ENCODE data around the gene PPARA. TPM values are rescaled to one million over a fixed set of nuclear protein-coding genes. Genes with fewer than 3 reads are reported as not detected.
"Not testable (repeated sequence)": the region's sequence is repeated elsewhere in the genome, so short reads cannot be mapped to it uniquely, and the experiment has no call there.

Gene PPARA
- total and polyA plus RNA-seq, 9 of the 15 experiments (the other 6 are each of a cell fraction or from before 2014, with no cell fraction given) = 0.64 to 5.3 (median 3.5) TPM

DNA sequence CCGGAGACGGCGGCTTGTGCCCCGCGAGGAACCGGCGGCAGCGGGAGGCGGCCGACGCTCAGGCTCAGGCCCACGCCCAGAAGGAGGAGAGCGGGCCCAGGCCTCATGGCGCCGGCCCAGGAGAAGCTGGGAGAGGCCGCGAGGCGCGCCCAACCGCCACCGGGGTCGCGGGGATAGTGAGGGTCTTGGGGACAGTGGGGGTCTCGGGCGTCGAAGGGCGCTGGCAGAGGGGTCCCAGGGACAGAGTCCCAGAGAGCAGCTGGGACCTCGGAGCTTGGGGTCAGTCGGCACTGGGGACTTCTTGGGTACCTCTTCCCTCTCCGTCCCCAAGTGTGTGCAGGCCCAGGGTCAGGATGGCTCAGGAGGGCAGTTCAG lies 112.9 kb downstream of the PPARA start, which contains the start of gene PKDREJ:
TSS of gene PKDREJ (minus strand) at position 128 of the 375 bp plus-strand sequence. CDS start at position 107, 21 bp downstream.
- ChIA-PET POLR2A (no interaction called here), CTCF (ENCODE audit: low intra/inter-chr PET ratio) (no interaction called here)
- H3K27ac ChIP-seq (ENCODE audit: extremely low read depth, low read depth, low read length) = no peak within 1 kb of the TSS
- in situ Hi-C loops (cut with MboI) (no loop called here), intact Hi-C loops (cut with micrococcal nuclease) (no loop called here)
- WGBS (ENCODE audit: insufficient coverage, low coverage, missing lambda C conversion rate) = no CpG with 5 or more reads among the region's 30 CpGs
- DNase-seq (ENCODE audit: extremely low read depth in 1 of 4, low spot score in 3 of 4) = no peak
- no TSS peak for BruUV-seq (replicated peaks)
- no peak for FAIRE-seq
- no peak within 1 kb of the TSS for H3K4me2 ChIP-seq (ENCODE audit: insufficient read depth, low read length)
- H3K36me3 ChIP-seq (ENCODE audit: control insufficient read depth, insufficient read depth, low read length) = no peaks in the 10 kb centered on the region
- H3K27me3 ChIP-seq (ENCODE audit: control insufficient read depth in 2 of 2, insufficient read depth in 2 of 2, low read length in 2 of 2) = no peaks in the 10 kb centered on the region
- TF ChIP-seq FOXK1 (CRISPR knock-in tag; IDR thresholded peaks at IDR 0.05; ENCODE audit: borderline replicate concordance) (no peak), MCM7 (IDR thresholded peaks at IDR 0.05) (no peak), MCM2 (IDR thresholded peaks at IDR 0.05; ENCODE audit: low read depth) (no peak), TFAM (CRISPR knock-in tag; conservative IDR thresholded peaks at IDR 0.05) (no peak), DMBX1 (CRISPR knock-in tag; IDR thresholded peaks at IDR 0.05; ENCODE audit: borderline replicate concordance) (no peak), ZNF778 (CRISPR knock-in tag; IDR thresholded peaks at IDR 0.05) (no peak), NBN (IDR thresholded peaks at IDR 0.05; ENCODE audit: low read depth) (no peak), TBL1XR1 (IDR thresholded peaks at IDR 0.05; ENCODE audit: low read length in 2 of 2) (no peak), DPF2 (IDR thresholded peaks at IDR 0.05) (no peak), RHOXF2B (CRISPR knock-in tag; conservative IDR thresholded peaks at IDR 0.05) (no peak), ZNF780A (CRISPR knock-in tag; IDR thresholded peaks at IDR 0.05) (no peak), ZKSCAN3 (CRISPR knock-in tag; IDR thresholded peaks at IDR 0.05) (no peak), ASH1L (IDR thresholded peaks at IDR 0.05; ENCODE audit: borderline replicate concordance, low read depth, partially characterized antibody) (no peak), CREBBP (IDR thresholded peaks at IDR 0.05; ENCODE audit: low read depth, low read length) (no peak), GABPB1 (CRISPR knock-in tag; IDR thresholded peaks at IDR 0.05) (no peak)
- TF ChIP-seq, protein P1, sequence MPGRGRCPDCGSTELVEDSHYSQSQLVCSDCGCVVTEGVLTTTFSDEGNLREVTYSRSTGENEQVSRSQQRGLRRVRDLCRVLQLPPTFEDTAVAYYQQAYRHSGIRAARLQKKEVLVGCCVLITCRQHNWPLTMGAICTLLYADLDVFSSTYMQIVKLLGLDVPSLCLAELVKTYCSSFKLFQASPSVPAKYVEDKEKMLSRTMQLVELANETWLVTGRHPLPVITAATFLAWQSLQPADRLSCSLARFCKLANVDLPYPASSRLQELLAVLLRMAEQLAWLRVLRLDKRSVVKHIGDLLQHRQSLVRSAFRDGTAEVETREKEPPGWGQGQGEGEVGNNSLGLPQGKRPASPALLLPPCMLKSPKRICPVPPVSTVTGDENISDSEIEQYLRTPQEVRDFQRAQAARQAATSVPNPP (IDR thresholded peaks at IDR 0.05; ENCODE audit: borderline replicate concordance, insufficient read depth, insufficient read length) = no peak
- TF ChIP-seq, protein P2, sequence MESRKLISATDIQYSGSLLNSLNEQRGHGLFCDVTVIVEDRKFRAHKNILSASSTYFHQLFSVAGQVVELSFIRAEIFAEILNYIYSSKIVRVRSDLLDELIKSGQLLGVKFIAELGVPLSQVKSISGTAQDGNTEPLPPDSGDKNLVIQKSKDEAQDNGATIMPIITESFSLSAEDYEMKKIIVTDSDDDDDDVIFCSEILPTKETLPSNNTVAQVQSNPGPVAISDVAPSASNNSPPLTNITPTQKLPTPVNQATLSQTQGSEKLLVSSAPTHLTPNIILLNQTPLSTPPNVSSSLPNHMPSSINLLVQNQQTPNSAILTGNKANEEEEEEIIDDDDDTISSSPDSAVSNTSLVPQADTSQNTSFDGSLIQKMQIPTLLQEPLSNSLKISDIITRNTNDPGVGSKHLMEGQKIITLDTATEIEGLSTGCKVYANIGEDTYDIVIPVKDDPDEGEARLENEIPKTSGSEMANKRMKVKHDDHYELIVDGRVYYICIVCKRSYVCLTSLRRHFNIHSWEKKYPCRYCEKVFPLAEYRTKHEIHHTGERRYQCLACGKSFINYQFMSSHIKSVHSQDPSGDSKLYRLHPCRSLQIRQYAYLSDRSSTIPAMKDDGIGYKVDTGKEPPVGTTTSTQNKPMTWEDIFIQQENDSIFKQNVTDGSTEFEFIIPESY (CRISPR knock-in tag; IDR thresholded peaks at IDR 0.05) = no peak
- no peak within 1 kb of the TSS for H2AFZ ChIP-seq (ENCODE audit: low read depth, low read length)
- H3K9ac ChIP-seq (ENCODE audit: insufficient read depth in 1 of 2, low read depth in 2 of 2, low read length in 2 of 2) = no peak within 1 kb of the TSS
- ATAC-seq = no peak
- peaks cover 0 to 8% of the 10 kb centered on the region in 2 experiments; a peak in 3 of 5 replicates for H3K4me1 ChIP-seq (replicated peaks in 1 of 2; ENCODE audit: control insufficient read depth in 2 of 2, insufficient read depth in 2 of 2, low read length in 2 of 2)
- H3K4me3 ChIP-seq = no peak within 1 kb of the TSS
- no peaks in the 10 kb centered on the region for H4K20me1 ChIP-seq (replicated peaks; ENCODE audit: control insufficient read depth, insufficient read depth, low read length)
- H3K9me3 ChIP-seq (replicated peaks; ENCODE audit: control insufficient read depth, insufficient read depth, low read depth, low read length) = no peaks in the 10 kb centered on the region; the same call in none of the 2 replicates
- peaks cover 3% of the 10 kb centered on the region for H3K79me2 ChIP-seq (ENCODE audit: control insufficient read depth, insufficient read depth, low read length)
- H3K9me1 ChIP-seq (ENCODE audit: control insufficient read depth, insufficient read depth, low read length) = no peaks in the 10 kb centered on the region

DNA sequence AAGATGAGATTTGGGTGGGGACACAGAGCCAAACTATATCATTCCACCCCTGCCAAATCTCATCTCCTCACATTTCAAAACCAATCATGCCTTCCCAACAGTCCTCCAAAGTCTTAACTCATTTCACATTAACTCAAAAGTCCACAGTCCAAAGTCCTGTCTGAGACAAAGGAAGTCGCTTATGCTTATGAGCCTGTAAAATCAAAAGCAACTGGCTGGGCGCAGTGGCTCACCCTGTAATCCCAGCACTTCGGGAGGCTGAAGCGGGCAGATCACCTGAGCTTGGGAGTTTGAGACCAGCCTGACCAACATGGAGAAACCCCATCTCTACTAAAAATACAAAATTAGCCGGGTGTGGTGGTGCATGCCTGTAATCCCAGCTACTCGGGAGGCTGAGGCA lies 114.2 kb downstream of the PPARA start:
- FAIRE-seq; H3K9ac ChIP-seq (ENCODE audit: insufficient read depth in 1 of 2, low read depth in 2 of 2, low read length in 2 of 2); ATAC-seq; H4K20me1 ChIP-seq (replicated peaks; ENCODE audit: control insufficient read depth, insufficient read depth, low read length); in situ Hi-C loops (cut with MboI); H3K9me1 ChIP-seq (ENCODE audit: control insufficient read depth, insufficient read depth, low read length); POLR2A ChIA-PET; CTCF ChIA-PET (ENCODE audit: low intra/inter-chr PET ratio); H3K27me3 ChIP-seq (ENCODE audit: control insufficient read depth in 2 of 2, insufficient read depth in 2 of 2, low read length in 2 of 2); DNase-seq (ENCODE audit: extremely low read depth in 1 of 4, low spot score in 3 of 4); H3K4me3 ChIP-seq; H3K9me3 ChIP-seq (replicated peaks; ENCODE audit: control insufficient read depth, insufficient read depth, low read depth, low read length); intact Hi-C loops (cut with micrococcal nuclease); H2AFZ ChIP-seq (ENCODE audit: low read depth, low read length); H3K4me2 ChIP-seq (ENCODE audit: insufficient read depth, low read length); BruUV-seq (replicated peaks); H3K36me3 ChIP-seq (ENCODE audit: control insufficient read depth, insufficient read depth, low read length); H3K27ac ChIP-seq (ENCODE audit: extremely low read depth, low read depth, low read length): not testable (repeated sequence)
- Histone ChIP-seq H3K79me2 (ENCODE audit: control insufficient read depth, insufficient read depth, low read length) (peaks cover 15% of the 10 kb centered on the region), H3K4me1 (replicated peaks in 1 of 2; ENCODE audit: control insufficient read depth in 2 of 2, insufficient read depth in 2 of 2, low read length in 2 of 2) (peaks cover 0 to 20% of the 10 kb centered on the region in 2 experiments; a peak in 4 of 5 replicates)
- WGBS (ENCODE audit: insufficient coverage, low coverage, missing lambda C conversion rate) = 71% methylated on average over 3 of the region's 6 CpGs

Measured in K562 (cell line).